NCI-H2196 (cell line): ENCODE data around the gene C9orf50.
"Not testable (repeated sequence)": the region's sequence is repeated elsewhere in the genome, so short reads cannot be mapped to it uniquely, and the experiment has no call there.

Experiments used
- DNase-seq: peaks from one replicate; lab custom pipeline; 2025; ENCODE audit not compliant: unreplicated experiment; lab: John Stamatoyannopoulos, UW

The C9orf50 gene

GRCh38 chr9:129620669-129621295, at the start of gene C9orf50:
C9orf50 (minus strand) TSS chr9:129621101; CDS start chr9:129620574, 527 bp downstream.
- no peak for DNase-seq

GRCh38 chr9:129669946-129670345, 49.0 kb upstream of the C9orf50 start:
- DNase-seq = no peak

- DNase-seq = no peak
Observed at GRCh38 chr9:129669141-129669718, 48.3 kb upstream of the C9orf50 start.

- no peak for DNase-seq
Observed at GRCh38 chr9:129667850-129668249, 46.9 kb upstream of the C9orf50 start.

- DNase-seq = no peak
Observed at GRCh38 chr9:129667378-129667777, 46.5 kb upstream of the C9orf50 start.

- no peak for DNase-seq
Observed at GRCh38 chr9:129666575-129666974, 45.7 kb upstream of the C9orf50 start.

GRCh38 chr9:129665814-129666520, 45.1 kb upstream of the C9orf50 start:
- no peak for DNase-seq

GRCh38 chr9:129665389-129665775, 44.5 kb upstream of the C9orf50 start, which contains the start of gene PRRX2:
PRRX2 (plus strand) TSS chr9:129665647; CDS start chr9:129665868, 221 bp downstream.
- DNase-seq = peak; percentile 14

- no peak for DNase-seq
Observed at GRCh38 chr9:129664746-129665388, 44.0 kb upstream of the C9orf50 start.

GRCh38 chr9:129662239-129662638, 41.3 kb upstream of the C9orf50 start:
- not testable (repeated sequence) for DNase-seq

GRCh38 chr9:129661029-129661428, 40.1 kb upstream of the C9orf50 start:
- DNase-seq = no peak

- no peak for DNase-seq
Observed at GRCh38 chr9:129656795-129657390, 36.0 kb upstream of the C9orf50 start.

- DNase-seq = no peak
Observed at GRCh38 chr9:129655696-129656095, 34.8 kb upstream of the C9orf50 start.

- DNase-seq = no peak
Observed at GRCh38 chr9:129655154-129655553, 34.3 kb upstream of the C9orf50 start.

- no peak for DNase-seq
Observed at GRCh38 chr9:129654554-129655040, 33.7 kb upstream of the C9orf50 start.

- DNase-seq = no peak
Observed at GRCh38 chr9:129653823-129654553, 33.1 kb upstream of the C9orf50 start.

- no peak for DNase-seq
Observed at GRCh38 chr9:129650680-129651235, 29.9 kb upstream of the C9orf50 start.

- DNase-seq = no peak
Observed at GRCh38 chr9:129649726-129650679, 29.1 kb upstream of the C9orf50 start.

- no peak for DNase-seq
Observed at GRCh38 chr9:129648764-129649115, 27.8 kb upstream of the C9orf50 start.
